Nephron (organoid): ENCODE measurements around the gene SMIM31.

Experiments used
- H3K27ac Mint-ChIP-seq, 3 experiments: 2 replicates each; pipeline ENCODE4 v1.8.0; 2020; ENCODE audit warnings: mixed read lengths in 3 of 3, mild to moderate bottlenecking in 2 of 3, moderate library complexity in 1 of 3
- H3K27me3 Mint-ChIP-seq: 2 replicates; pipeline ENCODE4 v1.8.0; 2021; ENCODE audit warnings: low read depth, mild to moderate bottlenecking, moderate library complexity, mixed read lengths
- H3K36me3 Mint-ChIP-seq: 2 replicates; pipeline ENCODE4 v1.8.0; 2020; ENCODE audit warnings: low read depth, mixed read lengths
- H3K4me1 Mint-ChIP-seq: 2 replicates; pipeline ENCODE4 v1.8.0; 2020; ENCODE audit warnings: mixed read lengths
- H3K4me3 Mint-ChIP-seq, 3 experiments: 2 replicates each; pipeline ENCODE4 v1.8.0; 2020; ENCODE audit warnings: mild to moderate bottlenecking in 3 of 3, mixed read lengths in 3 of 3, moderate library complexity in 2 of 3
- H3K9me3 Mint-ChIP-seq: 2 replicates; pipeline ENCODE4 v1.8.0; 2020; ENCODE audit warnings: mixed read lengths
- TF ChIP-seq, protein P1 (sequence below), 3 experiments: fragments of 200-600 bp; sonication (generic); IDR thresholded peaks; one replicate each; pipeline ENCODE4 v1.5.0; 2021; ENCODE audit warnings: antibody characterized with exemption in 3 of 3; ENCODE audit not compliant: unreplicated experiment in 3 of 3

Gene SMIM31

GRCh38 chr4:164772076-164772475 lies 18.1 kb downstream of the SMIM31 start:
- TF ChIP-seq, protein P1, sequence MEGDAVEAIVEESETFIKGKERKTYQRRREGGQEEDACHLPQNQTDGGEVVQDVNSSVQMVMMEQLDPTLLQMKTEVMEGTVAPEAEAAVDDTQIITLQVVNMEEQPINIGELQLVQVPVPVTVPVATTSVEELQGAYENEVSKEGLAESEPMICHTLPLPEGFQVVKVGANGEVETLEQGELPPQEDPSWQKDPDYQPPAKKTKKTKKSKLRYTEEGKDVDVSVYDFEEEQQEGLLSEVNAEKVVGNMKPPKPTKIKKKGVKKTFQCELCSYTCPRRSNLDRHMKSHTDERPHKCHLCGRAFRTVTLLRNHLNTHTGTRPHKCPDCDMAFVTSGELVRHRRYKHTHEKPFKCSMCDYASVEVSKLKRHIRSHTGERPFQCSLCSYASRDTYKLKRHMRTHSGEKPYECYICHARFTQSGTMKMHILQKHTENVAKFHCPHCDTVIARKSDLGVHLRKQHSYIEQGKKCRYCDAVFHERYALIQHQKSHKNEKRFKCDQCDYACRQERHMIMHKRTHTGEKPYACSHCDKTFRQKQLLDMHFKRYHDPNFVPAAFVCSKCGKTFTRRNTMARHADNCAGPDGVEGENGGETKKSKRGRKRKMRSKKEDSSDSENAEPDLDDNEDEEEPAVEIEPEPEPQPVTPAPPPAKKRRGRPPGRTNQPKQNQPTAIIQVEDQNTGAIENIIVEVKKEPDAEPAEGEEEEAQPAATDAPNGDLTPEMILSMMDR (IDR thresholded peaks at IDR 0.05; ENCODE audit: unreplicated experiment in 3 of 3) = no peak
- no peak overlapping the region for H3K27ac Mint-ChIP-seq
- no peaks in the 10 kb centered on the region for H3K9me3 Mint-ChIP-seq
- peaks cover 3% of the 10 kb centered on the region for H3K4me1 Mint-ChIP-seq
- H3K27me3 Mint-ChIP-seq = no peaks in the 10 kb centered on the region
- no peak overlapping the region for H3K4me3 Mint-ChIP-seq
- H3K36me3 Mint-ChIP-seq = no peaks in the 10 kb centered on the region

GRCh38 chr4:164779080-164779479 lies 25.1 kb downstream of the SMIM31 start:
- Mint-ChIP-seq H3K27ac (no peak overlapping the region), H3K27me3 (peaks cover 8% of the 10 kb centered on the region), H3K36me3 (no peaks in the 10 kb centered on the region), H3K9me3 (no peaks in the 10 kb centered on the region), H3K4me3 (no peak overlapping the region), H3K4me1 (peaks cover 8% of the 10 kb centered on the region)
- TF ChIP-seq, protein P1 (IDR thresholded peaks at IDR 0.05; ENCODE audit: unreplicated experiment in 3 of 3) = no peak

GRCh38 chr4:164779811-164780216 lies 25.9 kb downstream of the SMIM31 start:
- H3K36me3 Mint-ChIP-seq = no peaks in the 10 kb centered on the region
- H3K4me1 Mint-ChIP-seq = peaks cover 11% of the 10 kb centered on the region
- TF ChIP-seq, protein P1 (IDR thresholded peaks at IDR 0.05; ENCODE audit: unreplicated experiment in 3 of 3) = peak; percentile 85 to 86 (median 86)
- H3K27me3 Mint-ChIP-seq = peaks cover 8% of the 10 kb centered on the region
- no peaks in the 10 kb centered on the region for H3K9me3 Mint-ChIP-seq
- no peak overlapping the region for H3K4me3 Mint-ChIP-seq
- H3K27ac Mint-ChIP-seq = no peak overlapping the region

DNA sequence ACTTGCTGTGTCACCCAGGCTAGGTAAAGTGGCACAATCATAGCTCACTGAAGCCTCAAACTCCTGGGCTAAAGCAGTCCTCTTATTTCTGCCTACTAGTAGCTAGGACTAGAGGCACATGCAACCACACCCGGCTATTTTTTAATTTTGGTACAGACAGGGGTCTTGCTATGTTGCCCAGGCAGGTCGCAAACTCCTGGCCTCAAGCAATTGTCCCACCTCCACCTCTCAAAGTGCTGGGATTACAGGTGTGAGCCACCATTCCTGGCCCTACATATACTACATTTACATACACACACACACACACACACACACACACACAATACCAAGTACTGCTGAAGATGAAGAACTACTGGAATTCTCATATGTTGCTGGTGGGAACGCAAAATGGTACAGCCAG lies 26.9 kb downstream of the SMIM31 start:
- H3K4me3 Mint-ChIP-seq = no peak overlapping the region
- peaks cover 8% of the 10 kb centered on the region for H3K27me3 Mint-ChIP-seq
- TF ChIP-seq, protein P1 (IDR thresholded peaks at IDR 0.05; ENCODE audit: unreplicated experiment in 3 of 3) = no peak
- H3K36me3 Mint-ChIP-seq = no peaks in the 10 kb centered on the region
- H3K27ac Mint-ChIP-seq = no peak overlapping the region
- no peaks in the 10 kb centered on the region for H3K9me3 Mint-ChIP-seq
- H3K4me1 Mint-ChIP-seq = peaks cover 8% of the 10 kb centered on the region

GRCh38 chr4:164783976-164784375 lies 30.0 kb downstream of the SMIM31 start:
- TF ChIP-seq, protein P1 (IDR thresholded peaks at IDR 0.05; ENCODE audit: unreplicated experiment in 3 of 3) = no peak
- H3K27ac Mint-ChIP-seq = peak overlapping the region; percentile 57 to 84 (median 79)
- no peaks in the 10 kb centered on the region for H3K36me3 Mint-ChIP-seq
- H3K4me3 Mint-ChIP-seq = peak overlapping the region in 1 of 3 experiments; percentile 53
- H3K4me1 Mint-ChIP-seq = peaks cover 8% of the 10 kb centered on the region
- peaks cover 4% of the 10 kb centered on the region for H3K27me3 Mint-ChIP-seq
- H3K9me3 Mint-ChIP-seq = no peaks in the 10 kb centered on the region

DNA sequence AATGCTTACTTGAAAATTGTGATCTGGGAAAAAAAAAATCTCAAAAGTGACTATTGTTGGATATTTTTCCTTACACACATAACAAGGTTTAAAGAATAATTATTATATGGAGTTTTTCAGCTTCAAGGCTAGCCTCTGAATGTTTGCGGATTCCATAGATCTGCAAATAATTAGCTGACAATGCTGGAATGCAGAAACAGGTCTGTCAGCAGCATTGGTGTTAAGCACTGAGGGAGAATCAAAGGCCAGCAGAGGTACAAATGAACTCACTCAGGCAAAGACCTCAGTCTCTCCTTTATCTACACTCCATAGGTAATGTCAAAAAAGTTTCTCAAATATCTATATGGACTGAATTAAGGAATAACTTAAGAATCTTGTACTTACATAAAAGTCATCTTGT lies 35.1 kb downstream of the SMIM31 start:
- no peak overlapping the region for H3K4me3 Mint-ChIP-seq

More for the DNA sequence above, 35.1 kb downstream of the SMIM31 start:
- H3K27ac Mint-ChIP-seq = peak overlapping the region in 1 of 3 experiments; percentile 52
- H3K9me3 Mint-ChIP-seq = no peaks in the 10 kb centered on the region
- TF ChIP-seq, protein P1 (IDR thresholded peaks at IDR 0.05; ENCODE audit: unreplicated experiment in 3 of 3) = no peak
- H3K36me3 Mint-ChIP-seq = no peaks in the 10 kb centered on the region
- H3K4me1 Mint-ChIP-seq = peaks cover 4% of the 10 kb centered on the region
- no peaks in the 10 kb centered on the region for H3K27me3 Mint-ChIP-seq
